ENCODE results near the gene CRISPLD2.

CRISPLD2 gene

DNA sequence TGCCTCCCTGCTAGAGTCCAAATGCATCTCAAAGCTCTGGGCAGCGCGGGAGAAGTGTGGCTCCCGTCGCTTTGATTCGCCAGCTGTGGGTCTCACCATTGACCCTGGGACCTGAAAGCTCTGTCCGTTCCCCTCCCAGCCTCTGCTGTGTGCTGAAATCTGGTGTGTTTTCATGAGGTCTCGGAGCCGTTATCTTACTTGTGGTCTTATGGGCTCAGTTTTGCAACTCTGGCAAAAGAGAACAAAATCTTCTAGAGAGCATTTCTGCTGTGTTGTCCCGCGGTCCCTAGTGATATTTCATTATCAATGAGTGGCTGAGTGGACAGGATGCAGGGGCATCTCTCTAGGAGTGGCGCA, 13.3 kb downstream of the CRISPLD2 start:
- DNase-seq: no peak
- TF ChIP-seq GATA1 (IDR thresholded peaks at IDR 0.05; ENCODE audit: low read depth, low read length) (no peak), POLR2A (IDR thresholded peaks at IDR 0.05; ENCODE audit: low read length) (no peak)

- TF ChIP-seq POLR2A (IDR thresholded peaks at IDR 0.05; ENCODE audit: low read length) (no peak), GATA1 (IDR thresholded peaks at IDR 0.05; ENCODE audit: low read depth, low read length) (no peak)
- DNase-seq: no peak
Measured at GRCh38 chr16:84833542-84834402, 14.0 kb downstream of the CRISPLD2 start.

- DNase-seq: no peak
Measured at GRCh38 chr16:84834403-84834772, 14.6 kb downstream of the CRISPLD2 start.

GRCh38 chr16:84836234-84836647, 16.5 kb downstream of the CRISPLD2 start:
- DNase-seq: no peak
- TF ChIP-seq GATA1 (IDR thresholded peaks at IDR 0.05; ENCODE audit: low read depth, low read length) (no peak), POLR2A (IDR thresholded peaks at IDR 0.05; ENCODE audit: low read length) (no peak)

More at GRCh38 chr16:84834403-84834772, 14.6 kb downstream of the CRISPLD2 start:
- no peak for TF ChIP-seq POLR2A (IDR thresholded peaks at IDR 0.05; ENCODE audit: low read length)
- TF ChIP-seq GATA1 (IDR thresholded peaks at IDR 0.05; ENCODE audit: low read depth, low read length): no peak

- DNase-seq: no peak
Measured at GRCh38 chr16:84836967-84837366, 17.2 kb downstream of the CRISPLD2 start.

DNA sequence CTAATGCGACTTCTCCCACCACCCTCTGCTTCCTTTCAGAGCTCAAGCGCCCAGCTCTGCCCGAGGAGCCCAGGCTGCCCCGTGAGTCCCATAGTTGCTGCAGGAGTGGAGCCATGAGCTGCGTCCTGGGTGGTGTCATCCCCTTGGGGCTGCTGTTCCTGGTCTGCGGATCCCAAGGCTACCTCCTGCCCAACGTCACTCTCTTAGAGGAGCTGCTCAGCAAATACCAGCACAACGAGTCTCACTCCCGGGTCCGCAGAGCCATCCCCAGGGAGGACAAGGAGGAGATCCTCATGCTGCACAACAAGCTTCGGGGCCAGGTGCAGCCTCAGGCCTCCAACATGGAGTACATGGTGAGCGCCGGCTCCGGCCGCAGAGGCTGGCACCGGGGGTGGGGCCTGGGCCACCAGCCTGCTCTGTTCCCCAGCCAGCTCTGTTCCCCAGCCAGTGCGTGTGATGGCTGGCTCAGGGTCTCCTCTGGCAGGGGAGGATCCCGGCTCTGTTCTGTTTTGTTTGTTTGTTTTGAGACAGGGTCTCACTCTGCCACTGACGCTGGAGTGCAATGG, 18.7 kb downstream of the CRISPLD2 start:
- DNase-seq: no peak
- TF ChIP-seq GATA1 (IDR thresholded peaks at IDR 0.05; ENCODE audit: low read depth, low read length): no peak
- TF ChIP-seq POLR2A (IDR thresholded peaks at IDR 0.05; ENCODE audit: low read length): no peak

More at GRCh38 chr16:84836967-84837366, 17.2 kb downstream of the CRISPLD2 start:
- no peak for TF ChIP-seq GATA1 (IDR thresholded peaks at IDR 0.05; ENCODE audit: low read depth, low read length)
- no peak for TF ChIP-seq POLR2A (IDR thresholded peaks at IDR 0.05; ENCODE audit: low read length)

DNA sequence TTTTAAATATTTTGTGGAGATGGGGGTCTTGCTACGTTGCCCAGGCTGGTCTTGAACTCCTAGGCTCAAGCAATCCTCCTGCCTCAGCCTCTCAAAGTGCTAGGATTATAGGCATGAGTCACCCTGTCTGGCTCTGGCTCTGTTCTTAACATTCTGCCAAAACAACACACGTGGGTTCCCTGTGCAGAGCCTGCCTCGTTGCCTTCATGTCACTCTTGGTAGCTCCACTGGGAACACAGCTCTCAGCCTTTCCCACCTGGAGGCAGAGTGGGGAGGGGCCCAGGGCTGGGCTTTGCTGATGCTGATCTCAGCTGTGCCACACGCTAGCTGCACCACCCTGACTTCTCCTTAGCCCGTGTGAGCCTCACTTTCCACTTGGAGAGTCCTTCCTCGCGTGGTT, 19.3 kb downstream of the CRISPLD2 start:
- TF ChIP-seq GATA1 (IDR thresholded peaks at IDR 0.05; ENCODE audit: low read depth, low read length) (no peak), POLR2A (IDR thresholded peaks at IDR 0.05; ENCODE audit: low read length) (no peak)
- no peak for DNase-seq

- DNase-seq: no peak
Measured at GRCh38 chr16:84839956-84840355, 20.2 kb downstream of the CRISPLD2 start.

GRCh38 chr16:84840687-84841627, 21.2 kb downstream of the CRISPLD2 start:
- no peak for TF ChIP-seq POLR2A (IDR thresholded peaks at IDR 0.05; ENCODE audit: low read length)
- TF ChIP-seq GATA1 (IDR thresholded peaks at IDR 0.05; ENCODE audit: low read depth, low read length): no peak
- DNase-seq: no peak

More at GRCh38 chr16:84839956-84840355, 20.2 kb downstream of the CRISPLD2 start:
- no peak for TF ChIP-seq GATA1 (IDR thresholded peaks at IDR 0.05; ENCODE audit: low read depth, low read length)
- TF ChIP-seq POLR2A (IDR thresholded peaks at IDR 0.05; ENCODE audit: low read length): no peak

GRCh38 chr16:84841787-84842300, 22.1 kb downstream of the CRISPLD2 start:
- TF ChIP-seq POLR2A (IDR thresholded peaks at IDR 0.05; ENCODE audit: low read length): no peak
- TF ChIP-seq GATA1 (IDR thresholded peaks at IDR 0.05; ENCODE audit: low read depth, low read length): no peak

GRCh38 chr16:84842516-84843148, 22.8 kb downstream of the CRISPLD2 start:
- DNase-seq: no peak
- no peak for TF ChIP-seq GATA1 (IDR thresholded peaks at IDR 0.05; ENCODE audit: low read depth, low read length)
- no peak for TF ChIP-seq POLR2A (IDR thresholded peaks at IDR 0.05; ENCODE audit: low read length)

More at GRCh38 chr16:84841787-84842300, 22.1 kb downstream of the CRISPLD2 start:
- DNase-seq: no peak

GRCh38 chr16:84843149-84844048, 23.6 kb downstream of the CRISPLD2 start:
- no peak for TF ChIP-seq GATA1 (IDR thresholded peaks at IDR 0.05; ENCODE audit: low read depth, low read length)
- TF ChIP-seq POLR2A (IDR thresholded peaks at IDR 0.05; ENCODE audit: low read length): no peak
- DNase-seq: no peak

All from erythroblast (primary cell).